ENCODE results near the gene KIF11. TPM values are rescaled to one million over a fixed set of nuclear protein-coding genes. Genes with fewer than 3 reads are reported as not detected.

KIF11 gene
- total and polyA plus RNA-seq, 2 of the 13 experiments (the other 11 are each of a cell fraction or from before 2014, with no cell fraction given) = 8.7 to 38.4 TPM

- TF ChIP-seq ZGPAT (CRISPR knock-in tag; IDR thresholded peaks at IDR 0.05) = peak; percentile 94
- peak; percentile 52 for TF ChIP-seq ARID5B (CRISPR knock-in tag; IDR thresholded peaks at IDR 0.05)
- no peak for TF ChIP-seq SUZ12 (IDR thresholded peaks at IDR 0.05; ENCODE audit: low read depth, low read length)
- peak; percentile 41; the same call in 1 of the 2 replicates for TF ChIP-seq ZNF432 (CRISPR knock-in tag; IDR thresholded peaks at IDR 0.05; ENCODE audit: borderline replicate concordance)
- TF ChIP-seq RBFOX2 (IDR thresholded peaks at IDR 0.05; ENCODE audit: low read depth, low read length) = peak; percentile 96
- peak; percentile 95 for TF ChIP-seq CAMTA2 (CRISPR knock-in tag; IDR thresholded peaks at IDR 0.05; ENCODE audit: borderline replicate concordance)
- TF ChIP-seq HMG20A (CRISPR knock-in tag; IDR thresholded peaks at IDR 0.05; ENCODE audit: borderline replicate concordance) = peak; percentile 10; the same call in 1 of the 2 replicates
These were observed 19.0 kb upstream of the KIF11 start, which contains the start of gene IDE (continued) for GRCh38 chr10:92573798-92574547.

Data from HepG2 (cell line).